Measurements from ENCODE around the gene LBX1. TPM values are rescaled to one million over a fixed set of nuclear protein-coding genes. Genes with fewer than 3 reads are reported as not detected.

LBX1 gene
- total RNA-seq, 2 donors from 2014 or later: not detected

DNA sequence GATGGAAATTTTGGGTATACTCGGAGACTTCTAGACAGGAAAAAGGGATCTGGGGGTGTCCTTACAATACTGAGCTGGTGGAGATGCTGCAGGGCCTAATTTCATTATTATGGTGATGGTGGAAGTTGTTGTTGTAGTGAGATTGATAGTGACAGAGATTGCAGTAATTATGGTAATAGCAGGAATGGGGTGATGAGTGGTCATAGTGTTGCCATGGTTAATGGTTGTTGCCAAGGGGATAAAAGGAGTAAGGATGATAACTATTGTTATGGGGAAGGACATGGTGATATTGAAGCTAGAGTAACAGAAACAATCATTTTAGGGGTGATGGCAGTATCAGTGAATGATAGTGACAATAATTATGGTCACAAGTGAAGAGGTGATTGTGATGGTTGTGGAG lies 27.1 kb upstream of the LBX1 start:
- Histone ChIP-seq H3K9me3 (peaks cover 6% of the 10 kb centered on the region), H3K36me3 (no peaks in the 10 kb centered on the region), H3K4me1 (ENCODE audit: control insufficient read depth in 1 of 2, low read depth in 2 of 2) (no peaks in the 10 kb centered on the region), H3K27me3 (replicated peaks; ENCODE audit: insufficient read depth) (no peaks in the 10 kb centered on the region), H3K4me3 (no peak overlapping the region), H3K27ac (no peak overlapping the region)
- TF ChIP-seq, protein P1, sequence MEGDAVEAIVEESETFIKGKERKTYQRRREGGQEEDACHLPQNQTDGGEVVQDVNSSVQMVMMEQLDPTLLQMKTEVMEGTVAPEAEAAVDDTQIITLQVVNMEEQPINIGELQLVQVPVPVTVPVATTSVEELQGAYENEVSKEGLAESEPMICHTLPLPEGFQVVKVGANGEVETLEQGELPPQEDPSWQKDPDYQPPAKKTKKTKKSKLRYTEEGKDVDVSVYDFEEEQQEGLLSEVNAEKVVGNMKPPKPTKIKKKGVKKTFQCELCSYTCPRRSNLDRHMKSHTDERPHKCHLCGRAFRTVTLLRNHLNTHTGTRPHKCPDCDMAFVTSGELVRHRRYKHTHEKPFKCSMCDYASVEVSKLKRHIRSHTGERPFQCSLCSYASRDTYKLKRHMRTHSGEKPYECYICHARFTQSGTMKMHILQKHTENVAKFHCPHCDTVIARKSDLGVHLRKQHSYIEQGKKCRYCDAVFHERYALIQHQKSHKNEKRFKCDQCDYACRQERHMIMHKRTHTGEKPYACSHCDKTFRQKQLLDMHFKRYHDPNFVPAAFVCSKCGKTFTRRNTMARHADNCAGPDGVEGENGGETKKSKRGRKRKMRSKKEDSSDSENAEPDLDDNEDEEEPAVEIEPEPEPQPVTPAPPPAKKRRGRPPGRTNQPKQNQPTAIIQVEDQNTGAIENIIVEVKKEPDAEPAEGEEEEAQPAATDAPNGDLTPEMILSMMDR (IDR thresholded peaks at IDR 0.05): no peak
- DNase-seq (ENCODE audit: low spot score): no peak
- ATAC-seq (ENCODE audit: insufficient number of reproducible peaks, low FRiP score, low read depth): no peak

DNA sequence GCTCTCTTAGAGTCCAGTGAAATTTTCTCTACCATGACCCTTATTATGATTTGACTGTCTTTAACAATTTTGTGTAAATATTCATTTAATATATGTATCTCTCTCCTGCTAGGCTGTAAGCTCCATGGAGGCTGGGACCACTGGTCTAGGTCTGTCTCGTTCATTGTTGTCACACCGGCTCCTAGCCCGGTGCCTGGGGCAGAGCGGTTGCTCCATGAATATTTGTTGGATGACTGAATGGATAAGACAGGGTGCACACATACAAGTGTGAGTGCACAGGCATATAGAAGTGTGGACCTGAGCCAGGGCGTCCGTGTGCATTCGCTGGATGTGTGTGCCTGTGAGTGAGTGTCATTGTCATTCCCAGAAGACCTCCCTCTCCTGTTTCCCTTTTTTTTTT lies 20.9 kb upstream of the LBX1 start:
- DNase-seq (ENCODE audit: low spot score) (no peak), ATAC-seq (ENCODE audit: insufficient number of reproducible peaks, low FRiP score, low read depth) (no peak)
- Histone ChIP-seq H3K36me3 (no peaks in the 10 kb centered on the region), H3K4me3 (no peak overlapping the region), H3K27ac (no peak overlapping the region), H3K4me1 (ENCODE audit: control insufficient read depth in 1 of 2, low read depth in 2 of 2) (no peaks in the 10 kb centered on the region), H3K9me3 (no peaks in the 10 kb centered on the region), H3K27me3 (replicated peaks; ENCODE audit: insufficient read depth) (no peaks in the 10 kb centered on the region)
- TF ChIP-seq, protein P1 (IDR thresholded peaks at IDR 0.05): no peak

DNA sequence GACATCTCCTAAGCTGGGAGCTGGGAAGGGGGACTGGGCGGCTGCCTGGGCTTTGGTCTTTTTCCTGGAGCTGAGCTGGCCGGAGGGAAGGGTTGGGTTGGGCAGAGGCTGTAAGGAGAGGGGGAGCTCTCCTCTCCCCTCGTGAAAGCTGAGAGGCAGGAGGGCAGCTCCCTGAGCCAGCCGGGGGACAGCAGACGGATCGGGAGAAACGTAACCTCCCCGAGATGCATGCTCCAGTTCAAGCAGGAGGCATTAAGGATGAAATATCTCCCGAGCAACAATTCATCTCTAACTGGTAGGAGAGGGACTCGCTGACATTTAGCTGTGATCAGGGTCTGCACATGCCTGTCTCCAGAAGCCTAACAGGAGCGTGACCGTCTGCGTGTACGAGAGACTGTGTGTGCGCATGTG lies 19.9 kb upstream of the LBX1 start:
- Histone ChIP-seq H3K27me3 (replicated peaks; ENCODE audit: insufficient read depth) (no peaks in the 10 kb centered on the region), H3K27ac (no peak overlapping the region), H3K9me3 (no peaks in the 10 kb centered on the region), H3K4me1 (ENCODE audit: control insufficient read depth in 1 of 2, low read depth in 2 of 2) (no peaks in the 10 kb centered on the region), H3K36me3 (no peaks in the 10 kb centered on the region), H3K4me3 (no peak overlapping the region)
- ATAC-seq (ENCODE audit: insufficient number of reproducible peaks, low FRiP score, low read depth): no peak
- TF ChIP-seq, protein P1 (IDR thresholded peaks at IDR 0.05): no peak
- no peak for DNase-seq (ENCODE audit: low spot score)

DNA sequence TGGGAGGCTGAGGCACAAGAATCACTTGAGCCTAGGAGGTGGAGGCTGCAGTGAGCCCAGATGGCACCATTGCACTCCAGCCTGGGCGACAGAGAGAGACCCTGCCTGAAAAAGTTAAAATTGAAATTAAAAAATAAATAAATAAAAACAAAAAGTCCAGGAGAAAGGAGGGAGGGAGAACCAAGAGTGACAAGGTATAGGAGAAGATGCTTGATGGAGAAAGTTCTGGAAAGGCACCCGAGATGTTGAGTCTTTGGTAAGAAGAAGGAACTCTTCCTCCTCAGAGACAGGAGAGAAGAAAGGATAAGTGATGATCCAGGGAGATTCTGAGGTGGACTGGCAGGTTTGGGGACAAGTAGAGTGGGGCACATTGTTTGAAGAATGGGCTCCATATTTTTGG lies 17.4 kb upstream of the LBX1 start:
- Histone ChIP-seq H3K4me3 (no peak overlapping the region), H3K4me1 (ENCODE audit: control insufficient read depth in 1 of 2, low read depth in 2 of 2) (no peaks in the 10 kb centered on the region), H3K27ac (no peak overlapping the region), H3K36me3 (no peaks in the 10 kb centered on the region), H3K9me3 (no peaks in the 10 kb centered on the region), H3K27me3 (replicated peaks; ENCODE audit: insufficient read depth) (no peaks in the 10 kb centered on the region)
- TF ChIP-seq, protein P1 (IDR thresholded peaks at IDR 0.05): no peak
- DNase-seq (ENCODE audit: low spot score) (no peak), ATAC-seq (ENCODE audit: insufficient number of reproducible peaks, low FRiP score, low read depth) (no peak)

DNA sequence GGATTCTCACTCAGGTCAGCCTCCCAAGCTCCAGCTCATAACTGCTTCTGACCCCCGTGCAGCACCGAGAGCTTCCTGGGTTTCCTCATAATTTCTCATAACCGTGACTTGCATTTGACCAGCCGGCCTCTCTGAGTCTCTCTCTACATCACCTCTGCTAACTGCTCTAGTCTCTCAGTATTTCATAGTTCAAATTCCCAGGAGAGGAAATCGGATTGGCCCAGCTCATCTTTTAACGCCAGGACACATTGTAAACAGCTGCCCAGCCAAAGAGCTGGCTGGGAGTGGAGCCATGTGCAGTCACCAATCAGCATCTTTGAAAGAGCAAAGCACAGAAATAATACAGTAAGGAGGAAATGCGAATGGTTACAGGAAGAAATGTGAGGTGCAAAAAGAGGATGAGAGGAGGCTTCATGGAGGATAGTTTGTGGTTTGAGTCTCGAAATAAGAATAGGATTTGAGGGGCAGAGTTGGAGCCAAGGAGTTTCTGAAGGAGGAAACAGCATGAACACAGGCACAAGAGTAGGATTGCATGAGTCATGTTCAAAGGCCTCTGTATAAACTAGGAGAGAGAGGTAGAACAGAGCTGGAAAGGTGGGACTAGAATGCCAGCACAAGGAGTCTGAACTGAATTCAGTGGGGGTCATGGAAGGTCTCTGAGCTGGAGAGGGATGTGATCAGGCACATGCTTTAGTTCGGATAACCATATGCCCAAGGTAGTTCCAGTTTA lies 15.2 kb upstream of the LBX1 start:
- DNase-seq (ENCODE audit: low spot score) (no peak), ATAC-seq (ENCODE audit: insufficient number of reproducible peaks, low FRiP score, low read depth) (no peak)
- Histone ChIP-seq H3K4me1 (ENCODE audit: control insufficient read depth in 1 of 2, low read depth in 2 of 2) (no peaks in the 10 kb centered on the region), H3K4me3 (no peak overlapping the region), H3K36me3 (no peaks in the 10 kb centered on the region), H3K27me3 (replicated peaks; ENCODE audit: insufficient read depth) (no peaks in the 10 kb centered on the region), H3K9me3 (no peaks in the 10 kb centered on the region), H3K27ac (no peak overlapping the region)
- TF ChIP-seq, protein P1 (IDR thresholded peaks at IDR 0.05): no peak

Data from thoracic aorta (tissue), 2 donors.